Posterior vena cava (tissue), 2 donors: ENCODE measurements around the gene KCNK2. TPM values are rescaled to one million over a fixed set of nuclear protein-coding genes. Genes with fewer than 3 reads are reported as not detected.

ENCODE experiments used
- DNase-seq: peaks from one replicate; pipeline ENCODE4 v3.0.0-alpha.2; 2020; ENCODE audit warnings: low spot score
- intact Hi-C, 2 donors: fragments of 100-400 bp; cut with DNase I; formaldehyde crosslinking; loops; one replicate each; pipeline versions ENCODE4 v1.14.1 to v1.14.2; 2022 to 2023
- total RNA-seq, 2 donors: library from RNA; stranded (reverse); fragmentation: NEBNext Ultra II Directional; extraction: Animal tissue kit (Norgen Biotek cat#: 25700); gene quantifications; one replicate each; pipeline ENCODE4 v1.2.1, GENCODE V29; 2021
- donor health status: DM: yes; HTN: yes; CAD: no.
- donor health status: DM: yes; HTN: yes; CAD: no.

The KCNK2 gene
- total RNA-seq, 2 donors from 2014 or later: 8.7 to 15.7 TPM

DNA sequence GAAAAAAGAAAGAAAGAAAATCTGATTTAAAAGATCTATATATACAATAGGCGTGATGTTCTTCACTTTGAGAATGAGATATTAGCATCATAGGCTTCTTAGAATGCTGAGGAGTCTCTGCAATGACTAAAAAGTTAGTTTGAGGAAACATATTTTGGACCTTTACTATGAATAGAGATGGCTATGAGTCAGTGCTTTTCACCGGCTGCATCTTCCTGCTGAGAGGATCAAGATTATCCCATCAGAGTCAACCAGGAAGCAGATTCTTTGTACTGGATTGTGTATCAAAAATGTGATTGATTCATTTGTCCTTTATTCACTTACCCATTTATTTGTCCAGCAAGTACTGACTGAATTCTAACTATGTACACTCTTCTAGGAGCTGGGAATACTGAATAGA, 144.2 kb downstream of the KCNK2 start:
- DNase-seq: no peak
- intact Hi-C loops: no loop called here

DNA sequence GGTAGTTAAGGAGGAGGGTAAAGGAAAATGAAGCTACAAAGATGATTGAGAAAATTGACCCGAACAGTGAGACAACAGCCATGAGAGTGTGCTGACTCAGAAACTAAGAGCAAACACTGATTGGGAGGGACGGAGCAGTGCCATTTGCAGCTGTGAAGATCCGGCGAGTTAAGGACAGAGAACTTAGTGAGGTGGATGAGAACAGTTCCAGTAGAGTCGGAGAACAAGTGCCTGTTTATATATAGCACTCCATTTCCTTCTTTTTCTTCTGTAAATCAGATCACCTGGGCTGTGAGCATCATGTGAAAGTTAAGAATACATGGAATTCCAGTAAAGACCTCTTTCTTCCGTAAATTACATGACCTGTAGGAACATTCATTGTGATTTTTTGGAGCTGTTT, 145.7 kb downstream of the KCNK2 start:
- intact Hi-C loops: no loop called here
- DNase-seq: no peak

DNA sequence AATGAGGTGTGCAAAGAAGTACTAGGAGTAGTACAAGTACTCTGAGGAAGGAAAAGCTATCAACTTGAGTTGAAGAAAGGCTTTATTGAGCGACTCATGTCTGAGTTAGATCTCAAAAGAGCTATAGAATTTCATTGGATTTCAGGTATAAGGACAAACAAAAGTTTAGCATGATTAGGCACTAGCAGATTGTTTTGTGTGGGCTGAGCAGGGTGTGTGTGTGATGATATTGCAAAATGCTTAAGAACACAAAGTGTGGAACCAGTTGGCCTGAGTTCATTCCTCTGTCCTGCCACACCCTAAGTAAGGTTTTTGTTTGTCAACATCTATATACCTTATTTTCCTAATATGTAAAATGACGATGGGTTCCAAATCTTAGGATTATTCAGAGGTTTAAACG, 158.9 kb downstream of the KCNK2 start:
- no peak for DNase-seq
- intact Hi-C loops: no loop called here

DNA sequence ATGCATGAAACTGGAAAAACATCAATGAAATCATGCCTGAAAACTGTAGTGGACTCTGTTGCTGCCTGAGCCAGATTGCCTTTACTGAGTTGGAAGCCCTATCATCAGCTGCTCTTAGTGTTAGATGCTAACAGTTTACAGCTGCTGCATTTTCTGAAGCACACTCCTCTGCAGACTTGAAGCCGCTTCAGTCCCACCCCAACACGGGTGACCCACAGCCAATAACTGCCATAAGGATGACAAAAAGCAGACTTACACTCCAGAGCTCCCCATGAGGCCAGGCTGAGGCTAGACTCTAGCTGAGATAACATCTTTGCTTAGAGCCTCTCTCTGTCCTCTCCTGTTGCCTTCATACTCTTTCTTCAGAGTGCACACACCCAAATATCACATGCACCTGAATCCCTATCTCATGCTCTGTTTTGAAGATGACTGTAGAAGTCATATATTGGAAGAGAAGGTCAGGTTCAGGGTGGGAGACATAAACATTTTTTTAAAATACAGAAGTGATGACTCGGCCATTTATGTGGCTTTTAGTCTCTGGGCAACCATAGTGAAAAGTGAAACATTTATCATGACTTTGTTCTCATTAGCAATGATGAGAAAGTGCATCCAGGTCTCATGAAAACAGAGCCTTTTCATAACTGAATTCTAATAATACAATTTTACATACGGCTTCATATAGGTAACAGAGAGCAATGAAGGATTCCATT, 161.0 kb downstream of the KCNK2 start:
- intact Hi-C loops: no loop called here
- DNase-seq: no peak

DNA sequence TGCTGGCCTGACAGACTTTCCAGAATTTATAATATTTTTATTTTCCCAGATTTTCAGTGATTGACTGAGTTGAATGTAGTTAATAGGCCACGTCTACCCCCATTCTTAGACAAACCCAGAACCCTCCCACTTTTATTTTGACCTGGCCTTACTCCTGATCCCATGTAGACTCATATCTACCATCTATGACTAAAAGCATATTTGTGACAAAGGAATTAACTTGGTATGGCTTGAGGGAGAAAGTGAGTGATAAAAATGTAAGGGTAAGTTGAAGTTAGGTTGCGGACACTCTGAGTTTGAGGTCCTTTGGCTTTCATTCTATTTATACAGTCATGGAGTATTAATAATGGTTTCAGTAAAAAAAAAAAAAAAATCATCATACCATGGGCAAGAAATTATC, 168.4 kb downstream of the KCNK2 start:
- DNase-seq: no peak
- intact Hi-C loops: no loop called here

DNA sequence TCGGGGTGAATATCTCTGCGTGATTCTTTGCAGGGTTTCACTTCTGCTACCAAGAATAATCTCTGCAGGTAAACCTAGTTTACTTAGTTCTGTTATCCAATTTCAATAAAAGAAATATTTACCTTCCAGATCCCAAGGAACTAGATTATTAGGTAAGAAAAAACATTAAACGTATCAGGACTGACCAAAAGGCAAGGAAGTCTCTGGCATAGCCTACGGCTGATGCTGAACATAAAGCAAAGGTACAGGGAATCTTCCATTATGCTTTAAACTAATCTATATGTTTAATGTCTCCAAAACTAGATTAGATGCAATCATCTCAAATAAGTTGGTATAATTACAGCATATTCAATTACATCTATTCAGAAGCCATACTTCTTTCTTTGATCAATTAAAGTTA, 168.9 kb downstream of the KCNK2 start:
- intact Hi-C loops: no loop called here
- no peak for DNase-seq

DNA sequence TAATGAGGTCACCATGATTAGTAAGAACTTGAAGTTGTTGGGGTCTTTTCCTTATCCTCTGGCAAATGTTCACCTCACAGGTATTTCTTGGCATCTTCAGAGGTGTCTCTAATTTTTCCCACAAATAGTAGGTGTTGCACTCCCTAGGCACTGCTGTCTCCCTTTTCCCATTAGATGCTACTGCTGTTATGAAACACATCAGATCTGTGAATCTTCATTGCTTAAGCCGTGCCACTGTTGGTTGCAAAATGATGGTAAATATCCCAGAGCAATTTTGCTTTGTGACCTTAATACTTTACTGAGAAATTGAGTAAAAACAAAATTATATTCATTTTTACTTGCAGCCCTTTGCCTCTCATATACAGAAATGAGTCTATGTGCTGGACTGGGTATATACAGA, 169.6 kb downstream of the KCNK2 start:
- DNase-seq: no peak
- intact Hi-C loops: no loop called here

DNA sequence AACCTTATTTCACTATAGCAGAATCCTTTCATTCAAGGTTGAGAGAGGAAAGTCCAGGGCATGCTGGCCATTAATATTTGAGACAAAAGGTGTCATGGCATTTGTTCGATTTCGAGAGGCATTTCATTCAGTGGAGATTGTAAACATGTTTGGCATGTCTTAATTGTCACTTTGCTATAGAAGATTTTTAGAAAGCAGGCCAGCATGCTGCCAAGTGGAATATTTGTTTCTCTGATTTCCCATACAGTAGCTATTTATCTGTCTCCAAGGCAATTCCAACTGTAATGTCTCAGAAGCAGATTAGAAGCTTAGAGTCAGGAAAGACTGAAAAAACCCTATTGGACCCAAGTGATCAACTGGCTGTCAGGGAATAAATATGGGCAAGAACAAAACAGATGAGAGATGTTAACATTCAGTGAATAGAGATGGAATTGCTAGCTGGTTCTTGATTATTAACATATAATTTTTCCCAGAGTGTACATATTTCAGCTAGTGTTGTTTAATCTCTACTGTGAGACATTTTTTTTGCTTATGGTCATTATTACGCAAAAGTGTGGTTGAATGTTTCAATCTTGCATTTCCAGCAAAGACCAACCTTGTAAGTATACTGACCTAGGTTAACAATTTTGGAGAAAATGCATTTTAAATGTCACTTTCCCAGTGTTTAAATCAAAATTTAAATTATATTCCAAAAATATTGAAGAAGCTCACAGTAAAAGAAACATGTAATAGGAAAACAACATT, 174.6 kb downstream of the KCNK2 start:
- intact Hi-C loops: no loop called here
- no peak for DNase-seq

DNA sequence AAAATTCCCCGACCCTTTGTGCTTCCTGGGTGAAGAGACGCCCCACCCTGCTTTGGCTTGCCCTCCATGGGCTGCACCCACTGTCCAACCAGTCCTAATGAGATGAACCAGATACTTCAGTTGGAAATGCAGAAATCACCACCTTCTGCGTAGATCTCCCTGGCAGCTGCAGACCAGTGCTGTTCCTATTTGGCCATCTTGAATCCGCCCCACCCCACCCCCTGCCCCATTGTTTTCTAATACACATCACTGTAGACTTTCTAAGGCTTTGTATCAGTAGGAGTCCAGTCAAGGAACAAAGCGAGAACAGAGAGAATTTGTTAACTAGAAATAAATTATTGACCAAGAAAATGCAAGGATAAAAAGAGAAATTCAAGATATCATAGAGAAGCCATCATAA, 178.2 kb downstream of the KCNK2 start:
- intact Hi-C loops: no loop called here
- no peak for DNase-seq

DNA sequence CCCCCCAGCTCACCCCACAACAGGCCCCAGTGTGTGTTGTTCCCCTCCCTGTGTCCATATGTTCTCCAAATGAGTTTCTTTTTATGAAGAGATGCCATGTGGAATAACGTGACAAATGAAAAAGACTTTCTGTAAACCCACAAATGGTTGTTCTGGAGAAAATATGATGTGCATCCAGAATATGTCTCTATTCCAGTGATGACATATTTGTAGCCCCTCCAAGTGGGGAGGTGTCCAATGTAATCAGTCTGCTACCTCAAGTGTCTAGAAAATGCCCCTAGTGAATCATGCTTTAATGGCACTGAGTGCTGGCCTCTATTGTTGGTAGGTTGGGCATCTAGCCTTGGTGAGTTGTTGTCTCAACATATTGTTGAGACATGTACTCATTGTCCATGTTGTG, 179.6 kb downstream of the KCNK2 start:
- no peak for DNase-seq
- intact Hi-C loops: no loop called here

DNA sequence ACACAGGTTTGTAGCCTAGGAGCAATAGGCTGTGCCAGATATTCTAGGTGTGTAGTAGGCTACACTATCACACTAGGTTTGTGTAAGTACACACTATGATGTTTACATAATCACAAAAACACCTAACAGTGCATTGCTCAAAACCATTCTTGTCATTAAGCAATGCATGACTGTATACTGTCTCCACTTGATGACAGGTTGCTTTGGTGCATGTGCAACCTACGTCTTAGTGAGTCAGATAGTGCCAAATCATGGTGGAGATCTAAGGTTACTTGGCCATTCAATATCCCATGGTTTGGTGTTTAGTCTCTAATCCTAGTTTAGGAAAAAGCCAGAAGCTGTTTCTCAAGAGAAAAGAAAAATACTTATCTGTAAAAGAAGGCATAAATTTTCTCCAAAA, 181.1 kb downstream of the KCNK2 start:
- intact Hi-C loops: no loop called here
- DNase-seq: no peak

DNA sequence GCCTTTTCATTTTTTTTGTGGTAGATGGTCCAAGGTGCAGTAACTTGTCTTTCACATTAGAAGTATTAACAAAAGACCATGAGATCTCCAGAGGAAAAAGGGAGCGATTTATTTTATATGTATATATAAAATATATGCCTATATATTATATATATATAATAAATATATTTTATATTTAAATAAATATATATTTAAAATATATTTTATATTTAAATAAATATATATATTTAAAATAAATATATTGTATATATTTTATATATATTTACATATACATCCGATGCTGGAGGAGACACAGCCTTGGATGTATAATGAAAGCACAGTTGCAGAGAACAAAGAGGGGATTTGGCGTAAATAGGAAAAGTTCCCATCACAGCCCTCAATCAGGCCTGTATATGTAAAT, 182.1 kb downstream of the KCNK2 start:
- intact Hi-C loops: no loop called here
- DNase-seq: no peak

DNA sequence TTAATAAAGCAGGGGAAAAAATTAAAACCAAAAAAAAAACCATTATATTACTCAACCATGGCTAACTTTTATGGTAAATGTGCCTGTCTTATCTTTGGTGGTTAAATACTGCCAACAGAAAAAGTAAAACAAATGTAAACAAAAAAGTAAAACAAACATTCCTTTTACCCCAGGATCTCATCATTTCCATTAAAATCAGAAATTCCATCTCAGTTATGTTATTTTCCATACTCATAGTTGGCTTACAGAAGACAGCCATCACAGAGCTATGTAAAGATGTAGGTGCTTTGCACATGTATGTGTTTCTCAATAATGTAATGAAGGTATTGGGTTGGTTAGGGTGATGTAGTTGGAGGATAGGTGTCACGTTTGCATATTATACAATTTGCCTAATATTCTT, 185.0 kb downstream of the KCNK2 start:
- intact Hi-C loops: no loop called here
- DNase-seq: no peak

DNA sequence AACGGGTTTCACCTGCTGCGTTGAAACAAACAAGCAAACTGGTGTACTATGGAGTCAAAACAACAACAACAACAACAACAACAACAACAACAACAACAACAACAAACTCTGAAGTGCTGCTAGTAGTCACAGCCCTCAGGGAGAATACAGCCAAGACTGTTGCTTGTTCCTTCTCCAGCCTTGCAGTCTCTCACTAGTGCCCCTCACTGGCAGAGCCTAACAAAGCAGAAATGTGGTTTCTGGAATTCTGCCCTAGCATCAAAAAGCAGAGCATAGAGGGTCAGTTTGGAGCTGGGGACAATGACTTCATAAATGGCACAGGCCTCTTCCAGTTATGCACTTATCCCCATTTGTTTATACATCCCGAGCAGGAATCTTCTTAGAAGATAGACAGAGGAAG, 187.4 kb downstream of the KCNK2 start:
- DNase-seq: no peak
- intact Hi-C loops: no loop called here

DNA sequence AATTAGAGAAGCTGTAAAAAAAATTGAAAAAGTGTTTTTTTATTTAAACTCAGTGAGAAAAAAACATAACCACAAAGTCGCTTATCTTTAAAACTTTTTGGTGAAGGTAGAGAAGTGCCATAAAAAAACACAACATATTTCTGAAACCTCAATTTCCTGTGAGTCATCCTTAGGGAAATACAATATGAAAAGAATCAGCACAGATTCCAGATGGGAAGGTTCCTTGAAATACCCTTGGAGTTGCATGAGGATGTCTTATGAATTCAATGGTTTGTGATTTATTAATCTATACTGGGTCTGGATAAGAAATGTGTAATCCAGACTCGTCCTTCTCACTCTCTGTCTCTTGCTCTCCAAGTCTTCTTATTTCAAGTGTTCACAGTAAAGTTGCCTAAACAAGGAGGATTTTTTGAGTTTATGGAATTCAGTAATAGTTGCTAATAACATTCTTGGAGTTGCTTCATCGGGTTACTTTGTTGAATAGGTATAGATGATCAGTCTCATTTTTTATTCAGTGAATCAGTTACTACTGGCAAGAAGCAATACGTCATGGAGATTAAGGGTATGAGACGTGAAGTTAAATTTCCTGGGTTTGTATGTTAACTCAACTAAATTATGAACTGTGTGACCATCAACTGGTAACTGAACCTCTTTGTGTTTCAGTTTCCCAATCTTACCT, 191.4 kb downstream of the KCNK2 start:
- DNase-seq: no peak
- intact Hi-C loops: no loop called here

DNA sequence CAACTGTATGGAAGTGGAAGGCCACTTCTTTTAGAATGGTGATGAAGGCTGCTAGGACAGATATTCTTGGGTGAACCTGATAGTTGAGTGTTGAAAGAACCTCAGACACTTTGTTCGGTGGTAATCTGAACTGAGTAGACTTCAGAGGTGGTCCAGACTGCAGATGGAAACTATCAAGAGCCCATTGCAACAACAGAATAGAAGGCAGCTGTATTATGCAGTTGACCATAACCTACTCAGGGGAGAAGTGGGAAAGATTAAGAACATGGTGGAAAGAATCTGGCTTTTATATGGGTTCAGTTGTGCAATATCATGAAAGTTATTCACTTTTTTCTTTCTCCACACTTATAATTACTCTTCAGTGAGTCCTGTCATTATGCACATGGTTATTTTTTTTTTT, 194.0 kb downstream of the KCNK2 start:
- DNase-seq: no peak
- intact Hi-C loops: no loop called here

DNA sequence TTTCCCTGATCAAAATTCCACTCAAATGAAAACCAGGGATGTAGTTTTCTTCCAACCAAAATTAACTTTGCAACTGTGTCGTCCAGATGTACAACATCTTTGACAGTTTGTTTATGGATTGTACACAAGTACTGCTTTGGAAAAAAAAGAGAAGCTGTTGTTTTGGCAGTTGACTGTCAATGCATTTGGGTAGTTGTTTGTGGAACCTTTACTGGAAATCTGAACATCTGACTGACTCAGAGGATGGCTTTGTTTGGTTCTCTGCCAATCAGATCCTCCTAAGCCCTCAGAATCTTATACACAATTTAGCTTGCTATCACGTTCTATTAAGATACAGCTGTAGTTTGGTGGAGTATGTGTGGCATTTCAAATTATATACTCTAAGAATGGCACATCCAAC, 195.0 kb downstream of the KCNK2 start:
- intact Hi-C loops: no loop called here
- no peak for DNase-seq

DNA sequence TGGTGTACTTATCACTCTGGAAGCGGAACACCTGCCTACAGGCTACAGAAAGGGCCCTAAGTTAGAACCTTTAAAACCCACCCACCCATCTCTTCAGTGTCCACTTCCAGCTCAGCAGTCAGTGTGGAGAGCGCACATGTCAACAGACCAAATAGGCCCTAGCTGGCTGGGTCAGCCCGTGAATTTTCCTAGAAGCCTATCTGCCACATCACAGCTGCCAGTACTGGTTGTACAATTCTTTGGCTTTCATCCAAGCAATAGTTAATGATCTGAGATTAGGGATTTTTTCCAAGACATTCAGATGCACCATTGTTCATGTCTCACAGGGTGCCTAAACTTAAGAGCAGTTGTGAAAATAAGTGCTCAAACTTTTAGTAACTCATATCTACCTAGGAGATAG, 197.1 kb downstream of the KCNK2 start:
- intact Hi-C loops: no loop called here
- no peak for DNase-seq

DNA sequence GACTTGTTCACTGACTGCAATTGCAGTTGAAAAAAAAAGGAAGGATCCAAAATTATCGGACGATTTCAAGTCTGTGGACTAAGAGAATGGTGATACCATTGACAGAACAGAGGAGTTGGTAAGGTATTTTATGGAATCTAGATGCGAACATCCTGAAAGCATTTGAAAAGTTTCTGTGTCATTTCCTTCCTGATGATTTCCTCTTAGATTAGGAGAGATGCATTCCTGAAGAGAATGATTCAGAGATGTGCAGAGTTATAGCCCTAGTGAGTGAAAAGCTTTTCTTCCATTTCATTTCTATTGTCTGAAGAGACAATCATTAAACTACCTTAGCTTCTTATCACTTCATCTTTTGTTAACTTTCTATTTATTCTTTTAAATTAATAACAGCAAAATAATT, 200.0 kb downstream of the KCNK2 start:
- no peak for DNase-seq
- intact Hi-C loops: no loop called here

DNA sequence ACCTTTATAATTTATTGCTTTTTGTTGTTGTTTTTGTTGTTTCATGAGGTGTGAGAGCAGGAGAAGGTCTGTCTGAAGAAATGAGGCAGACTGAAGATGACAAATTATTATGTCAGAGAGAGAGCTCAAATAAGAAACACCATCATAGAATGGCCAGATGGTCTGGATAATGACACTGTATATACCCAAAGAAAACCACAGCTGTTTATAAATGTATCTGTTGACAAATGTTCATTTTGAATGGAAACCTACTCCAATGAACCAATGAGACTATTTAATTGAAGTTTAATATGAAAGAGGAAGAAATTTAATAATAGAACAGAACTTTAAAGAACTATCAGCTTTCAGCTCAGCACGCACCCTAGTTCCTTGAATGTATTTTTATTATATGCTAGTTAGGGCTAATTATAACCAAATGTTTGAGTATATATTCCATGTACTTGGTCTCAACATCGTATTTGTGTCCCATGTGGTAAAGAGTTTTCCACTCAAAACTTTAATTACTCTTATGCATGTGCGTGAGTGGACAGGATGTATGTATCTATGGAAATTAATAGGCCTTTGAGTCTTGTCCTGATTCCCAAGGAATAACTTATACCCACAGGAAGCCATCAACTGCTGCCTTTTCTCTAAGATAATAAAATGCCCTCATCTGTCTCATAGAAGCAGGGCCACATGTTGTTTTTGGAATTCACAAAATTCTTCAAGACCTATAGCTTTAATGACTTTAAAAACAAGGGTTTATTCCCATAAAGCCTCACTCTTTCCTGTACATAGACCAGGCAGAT, 202.7 kb downstream of the KCNK2 start:
- DNase-seq: no peak
- intact Hi-C loops: no loop called here
